Activated gamma-delta T cell (primary cell): ENCODE data around the gene WDR93.
A peak's percentile ranks its signal among the peaks of the same experiment; 100 is the strongest.

Source experiments
- DNase-seq: peaks from one replicate; lab custom pipeline; 2025; lab: John Stamatoyannopoulos, UW

Gene WDR93

GRCh38 chr15:89749054-89749453 is 58.4 kb downstream of the WDR93 start:
- no peak for DNase-seq

GRCh38 chr15:89749526-89749925 is 58.9 kb downstream of the WDR93 start:
- DNase-seq = no peak

GRCh38 chr15:89749951-89750559 is 59.4 kb downstream of the WDR93 start:
- no peak for DNase-seq

GRCh38 chr15:89750560-89751542 is 60.2 kb downstream of the WDR93 start, which contains the start of gene MESP1:
Gene MESP1 (minus strand): TSS chr15:89751249. CDS start chr15:89751231, 18 bp downstream.
- peak; percentile 74 for DNase-seq

GRCh38 chr15:89751748-89752147 is 61.1 kb downstream of the WDR93 start:
- no peak for DNase-seq

GRCh38 chr15:89753855-89754254 is 63.2 kb downstream of the WDR93 start:
- DNase-seq = no peak

GRCh38 chr15:89754361-89755154 is 63.9 kb downstream of the WDR93 start:
- no peak for DNase-seq

- DNase-seq = no peak
These were observed 65.1 kb downstream of the WDR93 start for GRCh38 chr15:89755701-89756100.

- no peak for DNase-seq
These were observed 66.3 kb downstream of the WDR93 start for GRCh38 chr15:89756897-89757296.

GRCh38 chr15:89758283-89758682 is 67.7 kb downstream of the WDR93 start:
- no peak for DNase-seq

- no peak for DNase-seq
These were observed 68.4 kb downstream of the WDR93 start for GRCh38 chr15:89758981-89759380.

- no peak for DNase-seq
These were observed 69.2 kb downstream of the WDR93 start for GRCh38 chr15:89759835-89760234.

- DNase-seq = peak; percentile 23
These were observed 69.8 kb downstream of the WDR93 start for GRCh38 chr15:89760303-89761008.

- no peak for DNase-seq
These were observed 70.6 kb downstream of the WDR93 start for GRCh38 chr15:89761009-89761831.

GRCh38 chr15:89761929-89762328 is 71.3 kb downstream of the WDR93 start:
- no peak for DNase-seq

GRCh38 chr15:89765694-89766093 is 75.1 kb downstream of the WDR93 start:
- no peak for DNase-seq

- DNase-seq = no peak
These were observed 76.0 kb downstream of the WDR93 start for GRCh38 chr15:89766357-89767311.

- no peak for DNase-seq
These were observed 76.9 kb downstream of the WDR93 start for GRCh38 chr15:89767411-89767915.

- DNase-seq = no peak
These were observed 77.5 kb downstream of the WDR93 start for GRCh38 chr15:89768071-89768500.
